HG03342 (cell line): ENCODE results near the gene ENO4.

Experiments
- ATAC-seq: cut with Tn5 transposase; IDR thresholded peaks from one replicate; pipeline ENCODE4 v1.9.1; 2021; ENCODE audit warnings: mild to moderate bottlenecking, moderate library complexity; ENCODE audit not compliant: unreplicated experiment

ENO4 gene

GRCh38 chr10:116828116-116828515 lies 21.2 kb upstream of the ENO4 start:
- ATAC-seq: no peak

GRCh38 chr10:116829711-116830110 lies 19.6 kb upstream of the ENO4 start:
- ATAC-seq: no peak

GRCh38 chr10:116831086-116831485 lies 18.2 kb upstream of the ENO4 start:
- ATAC-seq: no peak

- ATAC-seq: no peak
These were observed 17.5 kb upstream of the ENO4 start for GRCh38 chr10:116831790-116832189.

GRCh38 chr10:116833986-116834985 lies 15.0 kb upstream of the ENO4 start:
- no peak for ATAC-seq

GRCh38 chr10:116835658-116836057 lies 13.6 kb upstream of the ENO4 start:
- ATAC-seq: no peak

GRCh38 chr10:116836083-116836482 lies 13.2 kb upstream of the ENO4 start:
- ATAC-seq: no peak

- ATAC-seq: no peak
These were observed 12.3 kb upstream of the ENO4 start for GRCh38 chr10:116836902-116837523.

GRCh38 chr10:116838143-116838725 lies 11.1 kb upstream of the ENO4 start:
- ATAC-seq: peak; percentile 96

- no peak for ATAC-seq
These were observed 8.8 kb upstream of the ENO4 start for GRCh38 chr10:116840389-116841075.

- no peak for ATAC-seq
These were observed 3.5 kb upstream of the ENO4 start for GRCh38 chr10:116845823-116846222.

GRCh38 chr10:116848032-116848943 lies 1.0 kb upstream of the ENO4 start:
- ATAC-seq: peak; percentile 70

- no peak for ATAC-seq
These were observed 403 bp upstream of the ENO4 start for GRCh38 chr10:116848944-116849247.

- no peak for ATAC-seq
These were observed 836 bp downstream of the ENO4 start for GRCh38 chr10:116850058-116850611.

GRCh38 chr10:116852246-116852645 lies 2.9 kb downstream of the ENO4 start:
- ATAC-seq: no peak

GRCh38 chr10:116853287-116853686 lies 4.0 kb downstream of the ENO4 start:
- no peak for ATAC-seq

GRCh38 chr10:116853701-116854100 lies 4.4 kb downstream of the ENO4 start:
- no peak for ATAC-seq

- ATAC-seq: no peak
These were observed 7.9 kb downstream of the ENO4 start for GRCh38 chr10:116857156-116857555.

- no peak for ATAC-seq
These were observed 12.5 kb downstream of the ENO4 start for GRCh38 chr10:116861796-116862195.

- no peak for ATAC-seq
These were observed 15.1 kb downstream of the ENO4 start for GRCh38 chr10:116864436-116864835.
